Measurements from ENCODE around the gene TRPC4.

DNA sequence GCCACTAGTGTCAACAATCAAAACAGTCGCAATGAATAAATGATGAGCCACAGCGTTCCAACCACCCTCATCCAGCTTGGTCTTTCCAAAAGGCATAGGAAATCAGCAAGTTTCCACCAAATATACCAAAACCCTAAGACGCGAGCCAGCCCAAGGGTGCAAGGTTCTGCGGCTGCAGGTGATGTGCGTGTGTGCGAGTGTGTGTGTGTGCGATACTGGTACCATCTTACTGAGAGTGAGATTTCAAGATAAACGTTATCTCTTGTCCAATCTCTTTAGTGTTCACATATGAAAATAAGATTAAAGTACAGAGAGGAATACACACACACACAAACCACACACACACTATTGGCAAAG is 895 bp upstream of the TRPC4 start:
- TF ChIP-seq, protein P1, sequence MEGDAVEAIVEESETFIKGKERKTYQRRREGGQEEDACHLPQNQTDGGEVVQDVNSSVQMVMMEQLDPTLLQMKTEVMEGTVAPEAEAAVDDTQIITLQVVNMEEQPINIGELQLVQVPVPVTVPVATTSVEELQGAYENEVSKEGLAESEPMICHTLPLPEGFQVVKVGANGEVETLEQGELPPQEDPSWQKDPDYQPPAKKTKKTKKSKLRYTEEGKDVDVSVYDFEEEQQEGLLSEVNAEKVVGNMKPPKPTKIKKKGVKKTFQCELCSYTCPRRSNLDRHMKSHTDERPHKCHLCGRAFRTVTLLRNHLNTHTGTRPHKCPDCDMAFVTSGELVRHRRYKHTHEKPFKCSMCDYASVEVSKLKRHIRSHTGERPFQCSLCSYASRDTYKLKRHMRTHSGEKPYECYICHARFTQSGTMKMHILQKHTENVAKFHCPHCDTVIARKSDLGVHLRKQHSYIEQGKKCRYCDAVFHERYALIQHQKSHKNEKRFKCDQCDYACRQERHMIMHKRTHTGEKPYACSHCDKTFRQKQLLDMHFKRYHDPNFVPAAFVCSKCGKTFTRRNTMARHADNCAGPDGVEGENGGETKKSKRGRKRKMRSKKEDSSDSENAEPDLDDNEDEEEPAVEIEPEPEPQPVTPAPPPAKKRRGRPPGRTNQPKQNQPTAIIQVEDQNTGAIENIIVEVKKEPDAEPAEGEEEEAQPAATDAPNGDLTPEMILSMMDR (conservative IDR thresholded peaks at IDR 0.05; ENCODE audit: low read length): no peak
- no peak for TF ChIP-seq EZH2phosphoT487 (IDR thresholded peaks at IDR 0.05; ENCODE audit: borderline replicate concordance)
